OCI-LY1 (cell line): ENCODE results near the gene VPS36.

Experiments
- H2AFZ ChIP-seq: fragments of 200-600 bp; sonication (generic), shearing (Covaris generic); 2 replicates; pipeline ENCODE4 v1.6.0; 2014; ENCODE audit warnings: antibody characterized with exemption, mild to moderate bottlenecking, low read length
- H3F3A ChIP-seq: fragments of 200-600 bp; sonication (generic), shearing (Covaris generic); 2 replicates; pipeline ENCODE4 v1.6.0; 2014; ENCODE audit warnings: mild to moderate bottlenecking, antibody characterized with exemption, low read length, moderate library complexity; ENCODE audit not compliant: insufficient read depth
- H3K27ac ChIP-seq: fragments of 200-600 bp; sonication (generic); 2 replicates; pipeline ENCODE4 v1.5.1; 2014; ENCODE audit warnings: low read length, mixed run types, mild to moderate bottlenecking, low read depth; ENCODE audit not compliant: poor library complexity, severe bottlenecking
- H3K27me3 ChIP-seq: fragments of 200-600 bp; sonication (generic); 2 replicates; pipeline ENCODE4 v1.6.0; 2014; ENCODE audit warnings: antibody characterized with exemption, mild to moderate bottlenecking, low read length, moderate library complexity; ENCODE audit not compliant: insufficient read depth
- H3K36me3 ChIP-seq: fragments of 200-600 bp; sonication (generic); 2 replicates; pipeline ENCODE4 v1.6.1; 2014; ENCODE audit warnings: mild to moderate bottlenecking, antibody characterized with exemption, low read length, moderate library complexity, mixed read lengths; ENCODE audit not compliant: insufficient read depth
- H3K4me1 ChIP-seq: fragments of 200-600 bp; sonication (generic); 2 replicates; pipeline ENCODE4 v1.5.1; 2014; ENCODE audit warnings: mild to moderate bottlenecking, low read length, moderate library complexity; ENCODE audit not compliant: insufficient read depth, severe bottlenecking
- H3K4me2 ChIP-seq: fragments of 200-600 bp; sonication (generic), shearing (Covaris generic); 2 replicates; pipeline ENCODE4 v1.6.1; 2014; ENCODE audit warnings: low read length
- H3K4me3 ChIP-seq: fragments of 200-600 bp; sonication (generic); 2 replicates; pipeline ENCODE4 v1.5.1; 2014; ENCODE audit warnings: low read length, low read depth, mild to moderate bottlenecking, mixed read lengths; ENCODE audit not compliant: poor library complexity, severe bottlenecking
- H3K79me2 ChIP-seq: fragments of 200-600 bp; shearing (Covaris generic); 2 replicates; pipeline ENCODE4 v1.6.1; 2016; ENCODE audit warnings: mixed run types, low read length, mixed read lengths; ENCODE audit not compliant: insufficient read depth
- H3K9ac ChIP-seq: fragments of 200-600 bp; sonication (generic), shearing (Covaris generic); 2 replicates; pipeline ENCODE4 v1.6.1; 2014; ENCODE audit warnings: mild to moderate bottlenecking, low read length, mixed read lengths
- H3K9me2 ChIP-seq: fragments of 200-600 bp; sonication (generic), shearing (Covaris generic); 2 replicates; pipeline ENCODE4 v1.6.1; 2014; ENCODE audit warnings: low read depth, mild to moderate bottlenecking, low read length, mixed read lengths
- H3K9me3 ChIP-seq: fragments of 200-600 bp; shearing (Covaris generic); 2 replicates; pipeline ENCODE4 v1.6.1; 2014; ENCODE audit warnings: low read length, mixed read lengths
- H4K20me1 ChIP-seq: fragments of 200-600 bp; sonication (generic), shearing (Covaris generic); 2 replicates; pipeline ENCODE4 v1.6.0; 2016; ENCODE audit warnings: mild to moderate bottlenecking, low read length; ENCODE audit not compliant: insufficient read depth
- CTCF ChIP-seq: fragments of 200-600 bp; sonication (generic), shearing (Covaris generic); IDR thresholded peaks from 2 replicates; pipeline ENCODE4 v1.5.1; 2017; ENCODE audit warnings: mild to moderate bottlenecking, antibody characterized with exemption, low read length, moderate library complexity, mixed read lengths
- EZH2 ChIP-seq: fragments of 200-600 bp; sonication (generic), shearing (Covaris generic); IDR thresholded peaks from 2 replicates; pipeline ENCODE4 v1.8.0; 2017; ENCODE audit warnings: borderline replicate concordance, mixed run types, mild to moderate bottlenecking, antibody characterized with exemption, low read length, moderate library complexity, mixed read lengths

VPS36 gene

GRCh38 chr13:52450793-52451116 lies 321 bp upstream of the VPS36 start:
- Histone ChIP-seq H3K27ac (no peak overlapping the region), H3K4me2 (peak overlapping the region; percentile 70), H3K9ac (peak overlapping the region; percentile 38; the same call in 1 of the 2 replicates), H3K9me3 (no peaks in the 10 kb centered on the region), H3K79me2 (peaks cover 8% of the 10 kb centered on the region; the same call in 1 of the 2 replicates), H3K4me1 (peaks cover 48% of the 10 kb centered on the region), H3K36me3 (no peaks in the 10 kb centered on the region), H3K27me3 (no peaks in the 10 kb centered on the region), H2AFZ (no peak overlapping the region), H4K20me1 (no peaks in the 10 kb centered on the region), H3K4me3 (no peak overlapping the region), H3F3A (no peaks in the 10 kb centered on the region; the same call in 1 of the 2 replicates), H3K9me2 (no peaks in the 10 kb centered on the region)
- TF ChIP-seq CTCF (no peak; the same call in 1 of the 2 replicates), EZH2 (no peak)

- no peaks in the 10 kb centered on the region for H4K20me1 ChIP-seq
- H3K4me1 ChIP-seq, result peaks cover 44% of the 10 kb centered on the region
- H3K79me2 ChIP-seq, result peaks cover 15% of the 10 kb centered on the region; the same call in 1 of the 2 replicates
- H3F3A ChIP-seq, result no peaks in the 10 kb centered on the region; the same call in 1 of the 2 replicates
- TF ChIP-seq EZH2, result no peak
- no peaks in the 10 kb centered on the region for H3K9me2 ChIP-seq
- H3K4me3 ChIP-seq, result peak overlapping the region; percentile 93
- H3K27ac ChIP-seq, result peak overlapping the region; percentile 39
- H2AFZ ChIP-seq, result no peak overlapping the region
- no peaks in the 10 kb centered on the region for H3K36me3 ChIP-seq
- H3K4me2 ChIP-seq, result peak overlapping the region; percentile 84
- H3K9ac ChIP-seq, result peak overlapping the region; percentile 90
- H3K9me3 ChIP-seq, result no peaks in the 10 kb centered on the region
- no peaks in the 10 kb centered on the region for H3K27me3 ChIP-seq
Measured at GRCh38 chr13:52449331-52450011, 963 bp downstream of the VPS36 start.

DNA sequence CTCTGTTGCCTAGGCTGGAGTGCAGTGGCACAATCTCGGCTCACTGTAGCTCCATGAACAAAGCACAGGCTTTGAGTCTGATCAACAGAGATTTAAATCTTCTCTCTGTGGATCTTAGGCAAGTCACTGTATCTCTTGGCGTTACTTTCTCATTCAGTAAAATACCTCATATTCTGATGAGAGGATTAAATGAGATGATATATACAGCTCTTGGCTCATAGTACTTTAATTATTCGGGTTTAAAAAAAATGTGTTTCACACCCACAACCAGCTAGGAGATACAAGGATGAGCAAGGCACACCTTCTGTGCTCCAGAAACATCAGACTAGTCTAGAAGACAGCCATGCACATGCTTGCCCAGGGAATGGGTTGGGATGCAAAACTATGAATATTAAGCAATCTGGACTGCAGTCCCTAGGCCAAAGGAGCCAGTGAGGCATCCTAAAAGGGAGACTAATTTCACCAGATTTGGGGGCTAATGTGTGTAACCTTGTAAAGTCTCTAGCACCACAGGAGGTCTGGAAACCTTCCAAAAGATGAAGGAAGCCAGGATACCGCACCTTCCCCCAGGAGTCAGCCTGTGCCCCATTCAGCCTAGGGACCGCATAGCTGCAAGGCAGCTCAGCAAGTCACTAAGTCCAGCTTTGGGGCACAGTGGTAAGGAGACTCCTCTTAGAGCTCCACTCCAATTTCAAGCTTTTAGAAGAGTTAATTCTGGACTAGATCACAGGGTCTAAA lies 2.5 kb downstream of the VPS36 start:
- Histone ChIP-seq H3K79me2 (peaks cover 16% of the 10 kb centered on the region; the same call in 1 of the 2 replicates), H3K27ac (no peak overlapping the region)

More for the DNA sequence above, 2.5 kb downstream of the VPS36 start:
- H3K4me3 ChIP-seq, result no peak overlapping the region
- no peaks in the 10 kb centered on the region for H3K9me2 ChIP-seq
- H4K20me1 ChIP-seq, result no peaks in the 10 kb centered on the region
- H3K4me2 ChIP-seq, result peak overlapping the region; percentile 84; the same call in 1 of the 2 replicates
- peaks cover 30% of the 10 kb centered on the region for H3K4me1 ChIP-seq
- H3K36me3 ChIP-seq, result no peaks in the 10 kb centered on the region
- H3K9ac ChIP-seq, result no peak overlapping the region
- H3K9me3 ChIP-seq, result no peaks in the 10 kb centered on the region
- no peaks in the 10 kb centered on the region; the same call in 1 of the 2 replicates for H3F3A ChIP-seq
- no peak overlapping the region for H2AFZ ChIP-seq
- TF ChIP-seq CTCF (no peak), EZH2 (no peak)
- no peaks in the 10 kb centered on the region for H3K27me3 ChIP-seq
